Measurements from ENCODE around the gene MEF2A.
A peak's percentile ranks its signal among the peaks of the same experiment; 100 is the strongest.

DNA sequence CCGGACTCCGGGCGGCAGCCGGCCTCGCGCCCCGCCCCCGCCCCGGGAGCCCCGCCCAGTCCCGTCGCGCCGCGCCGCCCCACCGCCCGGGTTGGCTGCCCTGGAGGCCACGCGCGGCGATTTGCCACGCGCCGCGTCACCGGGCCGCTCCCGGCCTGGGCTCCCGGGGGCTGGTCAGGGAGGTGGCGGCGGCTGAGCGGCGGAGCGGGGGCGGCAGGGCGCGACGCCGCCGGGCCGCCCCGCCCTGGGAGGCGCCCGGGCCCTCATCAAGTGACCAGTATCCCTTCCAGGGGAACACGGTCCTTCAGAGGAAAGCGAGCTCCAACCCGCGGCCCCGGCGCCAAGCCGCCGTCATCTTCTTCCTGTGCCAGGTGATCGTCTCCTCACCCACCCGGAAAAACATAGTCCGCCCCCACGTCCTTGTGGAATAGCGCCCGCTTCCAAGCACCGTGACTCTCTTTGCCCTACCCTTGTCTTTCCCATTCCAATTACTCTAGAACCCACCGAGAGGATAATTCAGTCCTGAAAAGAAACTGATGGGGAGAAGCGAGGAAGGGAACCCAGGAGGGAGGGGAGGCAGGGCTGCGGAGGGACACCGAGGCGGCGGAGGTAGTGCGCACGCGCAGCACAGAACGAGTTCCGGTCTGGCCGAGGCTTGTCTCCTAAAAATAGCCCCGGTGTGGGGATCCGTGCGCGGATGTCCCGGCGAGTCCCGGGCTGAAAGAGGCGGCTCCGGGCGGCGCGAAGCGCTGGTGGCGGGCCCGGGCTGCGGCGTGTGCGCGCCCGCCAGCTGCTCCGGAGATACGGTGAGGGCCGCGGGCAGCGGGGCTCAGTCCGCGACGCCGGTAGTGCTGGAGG is at the start of gene MEF2A:
- TF ChIP-seq EZH2 (IDR thresholded peaks at IDR 0.05) (no peak), POLR2AphosphoS5 (IDR thresholded peaks at IDR 0.05; ENCODE audit: borderline replicate concordance, low read depth, low read length) (peak; percentile 85), FOXP2 (optimal IDR thresholded peaks at IDR 0.05; ENCODE audit: control extremely low read depth, extremely low read length, insufficient read depth) (no peak)

Measured in SK-N-MC (cell line).